IMR-90 (cell line): Measurements from ENCODE around the gene CYP2A7. TPM values are rescaled to one million over a fixed set of nuclear protein-coding genes. Genes with fewer than 3 reads are reported as not detected.
"Not testable (repeated sequence)": the region's sequence is repeated elsewhere in the genome, so short reads cannot be mapped to it uniquely, and the experiment has no call there.

Source experiments
- ATAC-seq: fragments of 200-7000 bp; cut with Tn5 transposase; 2 replicates; pipeline ENCODE4 v1.9.1; 2020; ENCODE audit warnings: low read depth, mild to moderate bottlenecking, moderate library complexity
- BruUV-seq: library from RNA; stranded (reverse); fragments of 400-500 nt; replicated peaks from 2 replicates; lab custom pipeline; 2021; lab: Mats Ljungman, UMichigan
- CTCF ChIA-PET: fragments of 300-600 bp; formaldehyde crosslinking; extraction: SDS; loops from one replicate; lab custom pipeline; 2021; ENCODE audit warnings: antibody characterized with exemption; lab: Yijun Ruan, JAX
- POLR2A ChIA-PET: fragments of 300-600 bp; sonication (Branson Sonifier 250); formaldehyde crosslinking; loops from one replicate; lab custom pipeline; 2022; ENCODE audit warnings: antibody characterized with exemption; ENCODE audit not compliant: unreplicated experiment; lab: Charles Lee
- DNase-seq: peaks from one replicate; pipeline ENCODE4 v3.0.0; 2013
- H2AFZ ChIP-seq: replicated peaks from 2 replicates; pipeline ENCODE3; 2013; ENCODE audit warnings: low read length, mild to moderate bottlenecking; ENCODE audit not compliant: poor library complexity
- H2AK5ac ChIP-seq: 2 replicates; pipeline ENCODE4 v1.6.1; 2013; ENCODE audit warnings: low read depth, low read length, inconsistent platforms
- H2AK9ac ChIP-seq: replicated peaks from 2 replicates; pipeline ENCODE3; 2013; ENCODE audit warnings: mild to moderate bottlenecking, low read depth, low read length, moderate library complexity; ENCODE audit not compliant: poor library complexity
- H2BK120ac ChIP-seq: 2 replicates; pipeline ENCODE4 v1.6.1; 2013; ENCODE audit warnings: low read depth, low read length, inconsistent platforms
- H2BK15ac ChIP-seq: 3 replicates; pipeline ENCODE4 v1.6.1; 2013; ENCODE audit warnings: low read depth, low read length, inconsistent platforms
- H2BK20ac ChIP-seq: 2 replicates; pipeline ENCODE4 v1.6.1; 2013; ENCODE audit warnings: low read depth, mild to moderate bottlenecking, inconsistent platforms, low read length, moderate library complexity
- H2BK5ac ChIP-seq: 2 replicates; pipeline ENCODE4 v1.6.1; 2013; ENCODE audit warnings: mild to moderate bottlenecking, low read depth, low read length, inconsistent platforms; ENCODE audit not compliant: poor library complexity, severe bottlenecking
- H3K14ac ChIP-seq: replicated peaks from 2 replicates; pipeline ENCODE4 v1.6.1; 2013; ENCODE audit warnings: low read depth, low read length, inconsistent platforms
- H3K18ac ChIP-seq: 2 replicates; pipeline ENCODE4 v1.6.1; 2013; ENCODE audit warnings: low read depth, low read length, control low read depth
- H3K23ac ChIP-seq: 2 replicates; pipeline ENCODE4 v1.6.1; 2013; ENCODE audit warnings: low read depth, low read length, inconsistent platforms
- H3K27ac ChIP-seq: 2 replicates; pipeline ENCODE4 v1.5.1; 2013; ENCODE audit warnings: mild to moderate bottlenecking, control low read depth, low read length; ENCODE audit not compliant: insufficient read depth
- H3K27me3 ChIP-seq: 2 replicates; pipeline ENCODE4 v1.6.1; 2013; ENCODE audit warnings: low read length; ENCODE audit not compliant: control insufficient read depth, insufficient read depth
- H3K36me3 ChIP-seq: 2 replicates; pipeline ENCODE4 v1.6.1; 2013; ENCODE audit warnings: low read length, mixed read lengths; ENCODE audit not compliant: control insufficient read depth, insufficient read depth
- H3K4ac ChIP-seq: 2 replicates; pipeline ENCODE4 v1.6.1; 2013; ENCODE audit warnings: low read depth, low read length, inconsistent platforms
- H3K4me1 ChIP-seq: 2 replicates; pipeline ENCODE4 v1.6.1; 2013; ENCODE audit warnings: low read length, mixed read lengths; ENCODE audit not compliant: control insufficient read depth, insufficient read depth
- H3K4me2 ChIP-seq: 2 replicates; pipeline ENCODE4 v1.6.1; 2013; ENCODE audit warnings: low read depth, mild to moderate bottlenecking, control low read depth, low read length, moderate library complexity
- H3K4me3 ChIP-seq: 2 replicates; pipeline ENCODE4 v1.5.1; 2013; ENCODE audit warnings: low read depth, mild to moderate bottlenecking, control low read depth, low read length, moderate library complexity; ENCODE audit not compliant: insufficient read depth
- H3K56ac ChIP-seq: 2 replicates; pipeline ENCODE4 v1.6.1; 2013; ENCODE audit warnings: low read length, inconsistent platforms; ENCODE audit not compliant: insufficient read depth; ENCODE audit errors: extremely low read depth
- H3K79me1 ChIP-seq, 2 experiments: 2 replicates each; pipeline ENCODE4 v1.6.1; 2013; ENCODE audit warnings: low read length in 2 of 2, inconsistent platforms in 1 of 2, low read depth in 1 of 2
- H3K9ac ChIP-seq: 2 replicates; pipeline ENCODE4 v1.6.1; 2013; ENCODE audit warnings: low read depth, low read length, control low read depth
- H3K9me1 ChIP-seq: 2 replicates; pipeline ENCODE4 v1.6.1; 2013; ENCODE audit warnings: low read length, inconsistent platforms; ENCODE audit not compliant: insufficient read depth
- H3K9me3 ChIP-seq: 2 replicates; pipeline ENCODE4 v1.6.1; 2013; ENCODE audit warnings: low read length; ENCODE audit not compliant: control insufficient read depth, insufficient read depth
- H4K20me1 ChIP-seq: 2 replicates; pipeline ENCODE4 v1.6.1; 2013; ENCODE audit warnings: low read length, inconsistent platforms; ENCODE audit not compliant: insufficient read depth
- H4K5ac ChIP-seq: 2 replicates; pipeline ENCODE4 v1.6.1; 2013; ENCODE audit warnings: mild to moderate bottlenecking, low read depth, low read length, control low read depth
- H4K8ac ChIP-seq, 2 experiments: 2 replicates each; pipeline ENCODE4 v1.6.1; 2013; ENCODE audit warnings: low read depth in 2 of 2, low read length in 2 of 2, control low read depth in 1 of 2, inconsistent platforms in 1 of 2
- H4K91ac ChIP-seq: 2 replicates; pipeline ENCODE4 v1.6.1; 2013; ENCODE audit warnings: low read depth, low read length, inconsistent platforms; ENCODE audit not compliant: insufficient read depth
- WGBS, 2 experiments: methylation state at CpG; one replicate each; pipeline versions ENCODE4 v1.1.5 to v1.1.7; 2013; ENCODE audit warnings: missing lambda C conversion rate in 2 of 2; ENCODE audit not compliant: insufficient read length in 1 of 2; ENCODE audit errors: extremely low coverage in 2 of 2; 5-methylcytosine and 5-hydroxymethylcytosine counted together
- dilution Hi-C: fragments of 300-500 bp; cut with HindIII; formaldehyde crosslinking; loops from one replicate; pipeline ENCODE4 v1.14.3; 2018; ENCODE audit warnings: low sequenced_read_pairs; ENCODE audit not compliant: unreplicated experiment
- in situ Hi-C: fragments of 300-500 bp; cut with MboI; formaldehyde crosslinking; loops from 3 replicates; pipeline ENCODE4 v1.14.3; 2019; ENCODE audit warnings: low sequenced_read_pairs, inconsistent platforms, mixed read lengths
- intact Hi-C: fragments of 100-400 bp; cut with micrococcal nuclease; formaldehyde crosslinking; loops from 2 replicates; pipeline ENCODE4 v1.10.0; 2022
- polyA plus RNA-seq, 3 experiments: library from polyadenylated mRNA; depleted of rRNA; stranded (reverse); fragments of >200 nt; gene quantifications; 2 replicates each; pipeline ENCODE4 v1.2.3, GENCODE V29; 2012; ENCODE audit warnings: low replicate concordance in 1 of 3
- total RNA-seq: library from RNA; depleted of rRNA; stranded (reverse); fragments of >200 nt; gene quantifications from 2 replicates; pipeline ENCODE4 v1.2.3, GENCODE V29; 2012

Gene CYP2A7
- total and polyA plus RNA-seq, 2 of the 4 experiments (the other 2 are of a cell fraction) = not detected

DNA sequence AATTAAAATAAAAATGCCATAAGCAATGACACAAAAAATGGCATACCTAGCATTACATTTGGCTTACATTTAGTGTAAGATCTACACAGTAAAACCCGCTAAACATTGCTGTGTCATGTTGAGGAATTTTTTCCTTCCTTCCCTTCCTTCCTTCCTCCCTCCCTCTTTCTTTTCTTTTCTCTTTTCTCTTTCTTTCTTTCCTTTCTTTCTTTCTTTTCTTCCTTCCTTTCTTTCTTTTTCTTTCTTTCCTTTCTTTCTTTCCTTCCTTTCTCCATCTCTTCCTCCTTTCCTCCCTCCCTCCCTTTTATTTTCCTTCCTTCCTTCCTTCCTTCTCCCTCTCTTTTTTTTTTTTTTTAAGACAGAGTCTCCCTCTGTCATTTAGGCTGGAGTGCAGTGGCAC lies 43.6 kb downstream of the CYP2A7 start:
- H3K36me3 ChIP-seq, CTCF ChIA-PET: not testable (repeated sequence)
- WGBS, 2 experiments = no CpG with 5 or more reads among the region's 1 CpG

More for the DNA sequence above, 43.6 kb downstream of the CYP2A7 start:
- peak; percentile 43; the same call in 1 of the 2 replicates for ATAC-seq
- H3K14ac ChIP-seq, H2BK5ac ChIP-seq, H3K4me2 ChIP-seq, H4K91ac ChIP-seq, H2BK15ac ChIP-seq, H4K8ac ChIP-seq, H2BK20ac ChIP-seq, DNase-seq, intact Hi-C loops, POLR2A ChIA-PET, H3K4me3 ChIP-seq, H4K20me1 ChIP-seq, H2AFZ ChIP-seq, H2AK5ac ChIP-seq, H3K79me1 ChIP-seq, H3K4ac ChIP-seq, H3K9ac ChIP-seq, H2AK9ac ChIP-seq, H3K9me3 ChIP-seq, H3K27ac ChIP-seq, H3K9me1 ChIP-seq, in situ Hi-C loops, BruUV-seq, H3K23ac ChIP-seq, dilution Hi-C loops, H3K4me1 ChIP-seq, H3K27me3 ChIP-seq, H4K5ac ChIP-seq, H3K56ac ChIP-seq, H3K18ac ChIP-seq, H2BK120ac ChIP-seq: not testable (repeated sequence)
